ENCODE measurements around the gene AVPI1. TPM values are rescaled to one million over a fixed set of nuclear protein-coding genes. Genes with fewer than 3 reads are reported as not detected.
A peak's percentile ranks its signal among the peaks of the same experiment; 100 is the strongest.

The AVPI1 gene
- polyA plus RNA-seq, 3 donors = 2.0 to 11.2 (median 2.9) TPM

- Histone ChIP-seq H3K9ac (ENCODE audit: insufficient read depth, low read length, poor library complexity, severe bottlenecking) (peak within 1 kb of the TSS; percentile 78), H3K4me3 (replicated peaks in 1 of 3; ENCODE audit: low read depth in 2 of 3, low read length in 3 of 3) (peak within 1 kb of the TSS; percentile 40 to 70 (median 43)), H3K4me2 (replicated peaks; ENCODE audit: extremely low read depth, low read length, poor library complexity, severe bottlenecking) (peak within 1 kb of the TSS; percentile 78), H3K4me1 (ENCODE audit: control insufficient read depth in 1 of 2, insufficient read depth in 2 of 2, low read length in 2 of 2) (peaks cover 54 to 65% of the 10 kb centered on the region in 2 donors), H3K9me3 (replicated peaks in 1 of 2; ENCODE audit: control insufficient read depth in 1 of 2, insufficient read depth in 1 of 2, low read length in 2 of 2) (no peaks in the 10 kb centered on the region), H3K79me2 (ENCODE audit: insufficient read depth, low read length) (peaks cover 18% of the 10 kb centered on the region), H3K36me3 (replicated peaks in 1 of 2; ENCODE audit: control insufficient read depth in 1 of 2, insufficient read depth in 2 of 2, low read length in 2 of 2) (peaks cover 0 to 14% of the 10 kb centered on the region in 2 donors), H3K27ac (ENCODE audit: low read depth in 1 of 2, low read length in 2 of 2) (peak within 1 kb of the TSS; percentile 68 to 89), H3K27me3 (ENCODE audit: control insufficient read depth in 2 of 2, insufficient read depth in 2 of 2, low read length in 2 of 2) (no peaks in the 10 kb centered on the region), H4K20me1 (ENCODE audit: insufficient read depth, low read length) (peaks cover 23% of the 10 kb centered on the region), H2AFZ (ENCODE audit: insufficient read depth, low read depth, low read length, poor library complexity, severe bottlenecking) (peak within 1 kb of the TSS; percentile 85)
- intact Hi-C loops (cut with micrococcal nuclease) = loop anchor here in 1 of 2 donors (5.0 kb wide), 1 partner anchor 36 kb away; no protein-coding TSS in a partner anchor
- peak within 1 kb of the TSS; percentile 80 to 92 for H3K4me3 Mint-ChIP-seq
- H3K27me3 Mint-ChIP-seq (ENCODE audit: low read depth in 3 of 3) = peaks cover 2 to 9% (median 3%) of the 10 kb centered on the region in 3 donors
- H3K36me3 Mint-ChIP-seq = peaks cover 18 to 19% of the 10 kb centered on the region in 2 donors
- H3K27ac Mint-ChIP-seq = peak within 1 kb of the TSS; percentile 85 to 94 (median 92)
- WGBS (ENCODE audit: insufficient coverage) = 2% methylated on average over 36 of the region's 37 CpGs
- H3K9me3 Mint-ChIP-seq = peaks cover 0 to 2% (median 0%) of the 10 kb centered on the region in 7 donors
- H3K4me1 Mint-ChIP-seq = peaks cover 56% of the 10 kb centered on the region
- TF ChIP-seq CTCF (IDR thresholded peaks at IDR 0.05) = no peak
- no peak for DNase-seq
These were observed 26.3 kb upstream of the AVPI1 start, which contains the start of gene MARVELD1 for GRCh38 chr10:97713339-97713825. Gene MARVELD1 (plus strand): TSS chr10:97713730. CDS start chr10:97713877, 147 bp downstream.

GRCh38 chr10:97711640-97712572, 24.9 kb upstream of the AVPI1 start:
- Histone ChIP-seq H2AFZ (ENCODE audit: insufficient read depth, low read depth, low read length, poor library complexity, severe bottlenecking) (no peak overlapping the region), H3K9ac (ENCODE audit: insufficient read depth, low read length, poor library complexity, severe bottlenecking) (no peak overlapping the region), H3K4me1 (ENCODE audit: control insufficient read depth in 1 of 2, insufficient read depth in 2 of 2, low read length in 2 of 2) (peaks cover 43 to 50% of the 10 kb centered on the region in 2 donors), H3K27ac (ENCODE audit: low read depth in 1 of 2, low read length in 2 of 2) (peak overlapping the region; percentile 37 to 57), H4K20me1 (ENCODE audit: insufficient read depth, low read length) (peaks cover 10% of the 10 kb centered on the region), H3K9me3 (replicated peaks in 1 of 2; ENCODE audit: control insufficient read depth in 1 of 2, insufficient read depth in 1 of 2, low read length in 2 of 2) (no peaks in the 10 kb centered on the region), H3K4me3 (replicated peaks in 1 of 3; ENCODE audit: low read depth in 2 of 3, low read length in 3 of 3) (peak overlapping the region in 1 of 3 experiments; percentile 19), H3K4me2 (replicated peaks; ENCODE audit: extremely low read depth, low read length, poor library complexity, severe bottlenecking) (peak overlapping the region; percentile 31), H3K27me3 (ENCODE audit: control insufficient read depth in 2 of 2, insufficient read depth in 2 of 2, low read length in 2 of 2) (no peaks in the 10 kb centered on the region), H3K79me2 (ENCODE audit: insufficient read depth, low read length) (peaks cover 18% of the 10 kb centered on the region), H3K36me3 (replicated peaks in 1 of 2; ENCODE audit: control insufficient read depth in 1 of 2, insufficient read depth in 2 of 2, low read length in 2 of 2) (peaks cover 0 to 5% of the 10 kb centered on the region in 2 donors)
- H3K36me3 Mint-ChIP-seq = peaks cover 7 to 9% of the 10 kb centered on the region in 2 donors
- intact Hi-C loops (cut with micrococcal nuclease) = loop anchor here in 1 of 2 donors (5.0 kb wide), 1 partner anchor 35 kb away; no protein-coding TSS in a partner anchor
- peak overlapping the region in 1 of 2 donors; percentile 62 for H3K4me3 Mint-ChIP-seq
- H3K27ac Mint-ChIP-seq = peak overlapping the region in 6 of 7 donors; percentile 34 to 85 (median 74)
- H3K4me1 Mint-ChIP-seq = peaks cover 42% of the 10 kb centered on the region
- WGBS (ENCODE audit: insufficient coverage) = 81% methylated on average over 7 of the region's 9 CpGs
- peak in 2 of 3 donors; percentile 49 to 50 for DNase-seq
- TF ChIP-seq CTCF (IDR thresholded peaks at IDR 0.05) = no peak
- peaks cover 0 to 2% (median 0%) of the 10 kb centered on the region in 7 donors for H3K9me3 Mint-ChIP-seq
- peaks cover 2 to 9% (median 3%) of the 10 kb centered on the region in 3 donors for H3K27me3 Mint-ChIP-seq (ENCODE audit: low read depth in 3 of 3)

Measured in CD14-positive monocyte (primary cell).